ENCODE results near the gene LUC7L. TPM values are rescaled to one million over a fixed set of nuclear protein-coding genes. Genes with fewer than 3 reads are reported as not detected.
A peak's percentile ranks its signal among the peaks of the same experiment; 100 is the strongest.
"Not testable (repeated sequence)": the region's sequence is repeated elsewhere in the genome, so short reads cannot be mapped to it uniquely, and the experiment has no call there.

Gene LUC7L
- total RNA-seq, 1 donor from 2014 or later, result 64.6 TPM

GRCh38 chr16:162271-162991, 66.8 kb downstream of the LUC7L start:
- H3K36me3 Mint-ChIP-seq (ENCODE audit: low read depth), result peaks cover 1% of the 10 kb centered on the region
- no peaks in the 10 kb centered on the region for H3K9me3 Mint-ChIP-seq (ENCODE audit: low read depth)
- no peak for DNase-seq (ENCODE audit: low spot score)
- peaks cover 6% of the 10 kb centered on the region for H3K4me1 Mint-ChIP-seq (ENCODE audit: low read depth)
- H3K4me3 Mint-ChIP-seq (ENCODE audit: unreplicated experiment), result no peak overlapping the region
- no peak overlapping the region for H3K27ac Mint-ChIP-seq (ENCODE audit: unreplicated experiment)
- TF ChIP-seq, protein P1, sequence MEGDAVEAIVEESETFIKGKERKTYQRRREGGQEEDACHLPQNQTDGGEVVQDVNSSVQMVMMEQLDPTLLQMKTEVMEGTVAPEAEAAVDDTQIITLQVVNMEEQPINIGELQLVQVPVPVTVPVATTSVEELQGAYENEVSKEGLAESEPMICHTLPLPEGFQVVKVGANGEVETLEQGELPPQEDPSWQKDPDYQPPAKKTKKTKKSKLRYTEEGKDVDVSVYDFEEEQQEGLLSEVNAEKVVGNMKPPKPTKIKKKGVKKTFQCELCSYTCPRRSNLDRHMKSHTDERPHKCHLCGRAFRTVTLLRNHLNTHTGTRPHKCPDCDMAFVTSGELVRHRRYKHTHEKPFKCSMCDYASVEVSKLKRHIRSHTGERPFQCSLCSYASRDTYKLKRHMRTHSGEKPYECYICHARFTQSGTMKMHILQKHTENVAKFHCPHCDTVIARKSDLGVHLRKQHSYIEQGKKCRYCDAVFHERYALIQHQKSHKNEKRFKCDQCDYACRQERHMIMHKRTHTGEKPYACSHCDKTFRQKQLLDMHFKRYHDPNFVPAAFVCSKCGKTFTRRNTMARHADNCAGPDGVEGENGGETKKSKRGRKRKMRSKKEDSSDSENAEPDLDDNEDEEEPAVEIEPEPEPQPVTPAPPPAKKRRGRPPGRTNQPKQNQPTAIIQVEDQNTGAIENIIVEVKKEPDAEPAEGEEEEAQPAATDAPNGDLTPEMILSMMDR (IDR thresholded peaks at IDR 0.05), result no peak
- H3K27me3 Mint-ChIP-seq (ENCODE audit: low read depth), result peaks cover 33% of the 10 kb centered on the region

- DNase-seq (ENCODE audit: low spot score), result no peak
- no peak overlapping the region for H3K4me3 Mint-ChIP-seq (ENCODE audit: unreplicated experiment)
- no peak overlapping the region for H3K27ac Mint-ChIP-seq (ENCODE audit: unreplicated experiment)
- H3K4me1 Mint-ChIP-seq (ENCODE audit: low read depth), result peaks cover 6% of the 10 kb centered on the region
- H3K27me3 Mint-ChIP-seq (ENCODE audit: low read depth), result peaks cover 26% of the 10 kb centered on the region
- peaks cover 1% of the 10 kb centered on the region for H3K36me3 Mint-ChIP-seq (ENCODE audit: low read depth)
- TF ChIP-seq, protein P1 (IDR thresholded peaks at IDR 0.05), result no peak
- H3K9me3 Mint-ChIP-seq (ENCODE audit: low read depth), result no peaks in the 10 kb centered on the region
Measured at GRCh38 chr16:160691-161190, 68.5 kb downstream of the LUC7L start.

GRCh38 chr16:160242-160641, 69.0 kb downstream of the LUC7L start:
- not testable (repeated sequence) for H3K4me3 Mint-ChIP-seq (ENCODE audit: unreplicated experiment); H3K9me3 Mint-ChIP-seq (ENCODE audit: low read depth); H3K4me1 Mint-ChIP-seq (ENCODE audit: low read depth); H3K36me3 Mint-ChIP-seq (ENCODE audit: low read depth); H3K27ac Mint-ChIP-seq (ENCODE audit: unreplicated experiment); DNase-seq (ENCODE audit: low spot score)
- peaks cover 24% of the 10 kb centered on the region for H3K27me3 Mint-ChIP-seq (ENCODE audit: low read depth)

GRCh38 chr16:159136-159849, 70.0 kb downstream of the LUC7L start:
- peaks cover 27% of the 10 kb centered on the region for H3K27me3 Mint-ChIP-seq (ENCODE audit: low read depth)
- peaks cover 1% of the 10 kb centered on the region for H3K36me3 Mint-ChIP-seq (ENCODE audit: low read depth)
- TF ChIP-seq, protein P1 (IDR thresholded peaks at IDR 0.05), result no peak
- H3K4me3 Mint-ChIP-seq (ENCODE audit: unreplicated experiment), result no peak overlapping the region
- peak; percentile 54 for DNase-seq (ENCODE audit: low spot score)
- H3K9me3 Mint-ChIP-seq (ENCODE audit: low read depth), result no peaks in the 10 kb centered on the region
- no peak overlapping the region for H3K27ac Mint-ChIP-seq (ENCODE audit: unreplicated experiment)
- peaks cover 6% of the 10 kb centered on the region for H3K4me1 Mint-ChIP-seq (ENCODE audit: low read depth)

DNA sequence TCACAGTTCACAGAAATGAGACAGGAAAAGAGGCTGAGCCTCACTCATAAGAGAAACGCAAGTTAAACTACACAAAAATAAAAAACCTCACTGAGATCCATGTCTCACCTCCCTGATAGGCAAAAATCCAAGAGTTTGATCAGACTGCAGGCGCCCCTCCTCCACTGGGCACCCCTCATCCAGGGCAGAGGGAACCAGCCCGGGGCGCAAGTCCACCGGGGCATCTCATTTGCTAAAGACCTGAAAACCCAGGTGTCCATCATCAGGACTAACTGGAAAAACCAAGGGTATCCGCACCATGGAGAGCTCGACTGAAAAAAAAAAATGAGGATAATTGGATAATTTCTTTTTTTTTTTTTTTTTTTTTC, 74.2 kb downstream of the LUC7L start:
- H3K36me3 Mint-ChIP-seq (ENCODE audit: low read depth), result peaks cover 1% of the 10 kb centered on the region
- H3K27ac Mint-ChIP-seq (ENCODE audit: unreplicated experiment), result no peak overlapping the region
- no peak for DNase-seq (ENCODE audit: low spot score)
- TF ChIP-seq, protein P1 (IDR thresholded peaks at IDR 0.05), result no peak
- peaks cover 6% of the 10 kb centered on the region for H3K4me1 Mint-ChIP-seq (ENCODE audit: low read depth)
- H3K9me3 Mint-ChIP-seq (ENCODE audit: low read depth), result no peaks in the 10 kb centered on the region
- H3K4me3 Mint-ChIP-seq (ENCODE audit: unreplicated experiment), result peak overlapping the region; percentile 63
- H3K27me3 Mint-ChIP-seq (ENCODE audit: low read depth), result peaks cover 21% of the 10 kb centered on the region

All from chondrocyte (in vitro differentiated cells).